ENCODE results near the gene OXGR1. TPM values are rescaled to one million over a fixed set of nuclear protein-coding genes. Genes with fewer than 3 reads are reported as not detected.
"Not testable (repeated sequence)": the region's sequence is repeated elsewhere in the genome, so short reads cannot be mapped to it uniquely, and the experiment has no call there.

The OXGR1 gene
- total RNA-seq, 2 donors from 2014 or later, result 0.27 TPM; not detected in 1

DNA sequence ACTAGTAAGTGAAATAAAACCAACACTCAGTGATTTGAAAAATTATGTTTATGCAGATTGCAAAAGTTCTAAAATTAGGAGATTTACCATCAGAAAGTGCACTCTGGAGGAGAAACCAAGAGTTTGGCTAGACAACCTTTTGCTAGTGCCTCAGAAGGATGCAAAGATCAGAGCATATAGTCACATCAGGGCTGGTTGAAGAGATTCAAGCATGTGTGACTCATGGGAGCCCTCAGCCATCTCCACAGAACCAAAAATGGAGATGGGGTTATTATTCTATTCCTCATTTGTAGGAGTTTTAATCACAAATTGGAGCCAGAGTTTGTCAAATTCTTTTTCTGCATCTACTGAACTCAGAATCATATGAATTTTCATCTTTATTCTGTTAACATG is 32.9 kb upstream of the OXGR1 start:
- intact Hi-C loops (cut with DNase I), result loop anchor here (10.0 kb wide), 1 partner anchor 328 kb away; no protein-coding TSS in a partner anchor

DNA sequence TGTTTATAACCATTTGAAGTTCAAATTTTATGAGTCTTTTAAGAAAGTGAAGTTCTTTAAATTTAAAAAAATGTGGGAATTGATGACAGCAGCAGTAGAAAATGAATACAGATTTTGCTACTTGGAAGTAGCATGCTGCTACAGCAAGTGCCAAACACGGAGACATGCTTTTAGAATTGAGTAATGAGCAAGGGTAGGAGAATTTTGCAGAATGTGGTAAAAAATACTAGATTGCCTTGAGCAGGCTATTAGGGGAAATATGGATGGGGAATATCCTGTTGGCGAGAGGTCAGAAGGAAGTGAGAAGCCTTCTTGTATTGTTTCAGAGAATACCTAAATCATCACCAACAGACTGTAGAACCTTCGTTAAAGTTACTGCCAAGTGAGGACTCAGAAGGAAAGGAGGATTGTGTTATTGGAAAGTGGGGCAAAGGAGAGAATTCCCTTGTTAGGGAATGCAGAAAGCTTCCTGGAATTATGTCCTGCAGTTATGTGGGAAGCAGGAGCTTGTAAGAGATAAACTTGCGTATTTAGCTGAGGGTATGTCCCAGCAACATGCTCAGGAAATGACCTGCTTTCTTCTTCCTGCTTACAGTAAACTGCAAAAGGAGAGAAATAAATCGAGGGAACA is 32.4 kb upstream of the OXGR1 start:
- WGBS, result 59% methylated on average over 5 of the region's 5 CpGs
- H3K4me3 ChIP-seq, result no peak overlapping the region
- H3K27ac ChIP-seq, result no peak overlapping the region
- H3K4me1 ChIP-seq (replicated peaks), result no peaks in the 10 kb centered on the region
- no peaks in the 10 kb centered on the region for H3K36me3 ChIP-seq
- no peak for DNase-seq (ENCODE audit: low spot score)
- H3K9me3 ChIP-seq, result no peaks in the 10 kb centered on the region
- intact Hi-C loops (cut with DNase I), result loop anchor here (10.0 kb wide), 1 partner anchor 328 kb away; no protein-coding TSS in a partner anchor
- TF ChIP-seq, protein P1, sequence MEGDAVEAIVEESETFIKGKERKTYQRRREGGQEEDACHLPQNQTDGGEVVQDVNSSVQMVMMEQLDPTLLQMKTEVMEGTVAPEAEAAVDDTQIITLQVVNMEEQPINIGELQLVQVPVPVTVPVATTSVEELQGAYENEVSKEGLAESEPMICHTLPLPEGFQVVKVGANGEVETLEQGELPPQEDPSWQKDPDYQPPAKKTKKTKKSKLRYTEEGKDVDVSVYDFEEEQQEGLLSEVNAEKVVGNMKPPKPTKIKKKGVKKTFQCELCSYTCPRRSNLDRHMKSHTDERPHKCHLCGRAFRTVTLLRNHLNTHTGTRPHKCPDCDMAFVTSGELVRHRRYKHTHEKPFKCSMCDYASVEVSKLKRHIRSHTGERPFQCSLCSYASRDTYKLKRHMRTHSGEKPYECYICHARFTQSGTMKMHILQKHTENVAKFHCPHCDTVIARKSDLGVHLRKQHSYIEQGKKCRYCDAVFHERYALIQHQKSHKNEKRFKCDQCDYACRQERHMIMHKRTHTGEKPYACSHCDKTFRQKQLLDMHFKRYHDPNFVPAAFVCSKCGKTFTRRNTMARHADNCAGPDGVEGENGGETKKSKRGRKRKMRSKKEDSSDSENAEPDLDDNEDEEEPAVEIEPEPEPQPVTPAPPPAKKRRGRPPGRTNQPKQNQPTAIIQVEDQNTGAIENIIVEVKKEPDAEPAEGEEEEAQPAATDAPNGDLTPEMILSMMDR (IDR thresholded peaks at IDR 0.05), result no peak
- TF ChIP-seq POLR2A (IDR thresholded peaks at IDR 0.05) (no peak), POLR2AphosphoS5 (IDR thresholded peaks at IDR 0.05) (no peak)
- no peaks in the 10 kb centered on the region for H3K27me3 ChIP-seq (replicated peaks; ENCODE audit: insufficient read depth)

More for the DNA sequence above, 32.9 kb upstream of the OXGR1 start:
- no peaks in the 10 kb centered on the region for H3K9me3 ChIP-seq
- no peaks in the 10 kb centered on the region for H3K36me3 ChIP-seq
- H3K4me3 ChIP-seq, result no peak overlapping the region
- no peak overlapping the region for H3K27ac ChIP-seq
- no peaks in the 10 kb centered on the region for H3K27me3 ChIP-seq (replicated peaks; ENCODE audit: insufficient read depth)
- TF ChIP-seq POLR2AphosphoS5 (IDR thresholded peaks at IDR 0.05) (no peak), POLR2A (IDR thresholded peaks at IDR 0.05) (no peak)
- TF ChIP-seq, protein P1 (IDR thresholded peaks at IDR 0.05), result no peak
- no peak for DNase-seq (ENCODE audit: low spot score)
- H3K4me1 ChIP-seq (replicated peaks), result no peaks in the 10 kb centered on the region

DNA sequence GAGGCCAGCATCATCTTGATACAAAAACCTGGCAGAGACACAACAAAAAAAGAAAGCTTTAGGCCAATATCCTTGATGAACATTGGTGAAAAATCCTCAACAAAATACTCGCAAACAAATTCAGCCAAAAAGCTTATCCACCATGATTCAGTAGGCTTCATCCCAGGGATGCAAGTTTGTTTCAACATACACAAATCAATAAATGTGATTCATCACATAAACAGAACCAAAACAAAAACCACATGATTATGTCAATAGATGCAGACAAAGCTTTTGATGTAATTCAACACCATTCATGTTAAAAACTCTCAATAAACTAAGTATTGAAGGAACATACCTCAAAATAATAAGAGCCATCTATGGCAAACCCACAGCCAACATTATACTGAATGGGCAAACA is 29.5 kb upstream of the OXGR1 start:
- H3K9me3 ChIP-seq; H3K4me1 ChIP-seq (replicated peaks); H3K36me3 ChIP-seq; H3K4me3 ChIP-seq; H3K27ac ChIP-seq; H3K27me3 ChIP-seq (replicated peaks; ENCODE audit: insufficient read depth); DNase-seq (ENCODE audit: low spot score): not testable (repeated sequence)
- 92% methylated on average over 1 of the region's 1 CpG for WGBS
- intact Hi-C loops (cut with DNase I), result loop anchor here (10.0 kb wide), 1 partner anchor 331 kb away; no protein-coding TSS in a partner anchor

DNA sequence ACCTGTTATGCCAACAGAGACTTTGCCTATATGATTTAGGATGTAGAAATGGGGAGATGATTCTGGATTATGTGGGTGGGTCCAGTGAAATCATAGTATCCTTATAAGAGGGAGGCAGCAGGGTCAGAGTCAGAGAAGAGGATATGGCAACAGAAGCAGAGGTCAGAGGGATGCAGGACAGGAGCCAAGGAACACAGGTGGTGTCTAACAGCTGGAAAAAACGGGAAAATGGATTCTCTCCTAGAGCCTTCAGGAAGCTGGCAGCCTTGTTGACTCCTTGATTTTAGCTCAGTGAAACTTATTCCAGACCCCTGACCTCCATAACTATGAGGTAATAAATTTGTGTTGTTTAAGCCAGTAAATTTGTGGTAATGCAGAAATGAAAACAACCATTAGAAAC is 28.8 kb upstream of the OXGR1 start:
- 67% methylated on average over 1 of the region's 1 CpG for WGBS
- H3K27me3 ChIP-seq (replicated peaks; ENCODE audit: insufficient read depth), result no peaks in the 10 kb centered on the region
- TF ChIP-seq, protein P1 (IDR thresholded peaks at IDR 0.05), result no peak
- TF ChIP-seq POLR2A (IDR thresholded peaks at IDR 0.05) (no peak), POLR2AphosphoS5 (IDR thresholded peaks at IDR 0.05) (no peak)
- DNase-seq (ENCODE audit: low spot score), result no peak
- intact Hi-C loops (cut with DNase I), result loop anchor here (10.0 kb wide), 1 partner anchor 332 kb away; no protein-coding TSS in a partner anchor
- no peaks in the 10 kb centered on the region for H3K4me1 ChIP-seq (replicated peaks)
- H3K36me3 ChIP-seq, result no peaks in the 10 kb centered on the region
- no peaks in the 10 kb centered on the region for H3K9me3 ChIP-seq
- H3K27ac ChIP-seq, result no peak overlapping the region
- no peak overlapping the region for H3K4me3 ChIP-seq

DNA sequence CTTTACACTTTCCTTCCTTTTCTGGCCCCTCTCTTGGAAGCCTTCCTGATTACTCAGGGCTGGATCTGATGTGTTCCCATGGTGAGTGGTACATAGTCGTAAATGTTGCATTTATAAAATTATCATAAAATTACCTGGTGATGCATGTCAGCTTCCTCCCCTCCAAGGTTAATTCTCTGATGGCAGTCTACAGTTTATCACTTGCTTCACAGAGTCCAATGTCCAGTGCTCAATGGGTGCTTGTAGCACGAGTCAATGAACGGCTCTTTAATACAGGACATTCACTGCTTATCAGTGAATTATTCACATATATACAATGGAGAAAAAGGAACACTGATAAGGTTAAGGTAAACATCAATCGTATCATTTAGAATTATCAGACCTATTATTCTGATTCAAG is 27.0 kb upstream of the OXGR1 start:
- WGBS, result 37% methylated on average over 4 of the region's 4 CpGs
- Histone ChIP-seq H3K4me3 (no peak overlapping the region), H3K27me3 (replicated peaks; ENCODE audit: insufficient read depth) (no peaks in the 10 kb centered on the region), H3K9me3 (no peaks in the 10 kb centered on the region), H3K4me1 (replicated peaks) (no peaks in the 10 kb centered on the region), H3K36me3 (no peaks in the 10 kb centered on the region), H3K27ac (no peak overlapping the region)
- TF ChIP-seq POLR2A (IDR thresholded peaks at IDR 0.05) (no peak), POLR2AphosphoS5 (IDR thresholded peaks at IDR 0.05) (no peak)
- TF ChIP-seq, protein P1 (IDR thresholded peaks at IDR 0.05), result no peak
- no peak for DNase-seq (ENCODE audit: low spot score)
- intact Hi-C loops (cut with DNase I), result loop anchor here (10.0 kb wide), 1 partner anchor 334 kb away; no protein-coding TSS in a partner anchor
